ENCODE data around the gene IPPK.

IPPK gene

GRCh38 chr9:92608909-92609445 is 61.0 kb downstream of the IPPK start:
- no peak overlapping the region for H3K4me3 ChIP-seq (ENCODE audit: low read depth, low read length)
- TF ChIP-seq CTCF (IDR thresholded peaks at IDR 0.05; ENCODE audit: low read depth, low read length, missing control alignments) = no peak
- DNase-seq (ENCODE audit: low read depth) = no peak

GRCh38 chr9:92608241-92608908 is 61.6 kb downstream of the IPPK start:
- H3K4me3 ChIP-seq (ENCODE audit: low read depth, low read length) = no peak overlapping the region
- TF ChIP-seq CTCF (IDR thresholded peaks at IDR 0.05; ENCODE audit: low read depth, low read length, missing control alignments) = no peak
- no peak for DNase-seq (ENCODE audit: low read depth)

GRCh38 chr9:92607773-92608172 is 62.2 kb downstream of the IPPK start:
- no peak for TF ChIP-seq CTCF (IDR thresholded peaks at IDR 0.05; ENCODE audit: low read depth, low read length, missing control alignments)
- no peak for DNase-seq (ENCODE audit: low read depth)
- H3K4me3 ChIP-seq (ENCODE audit: low read depth, low read length) = no peak overlapping the region

GRCh38 chr9:92607088-92607487 is 62.8 kb downstream of the IPPK start:
- no peak for DNase-seq (ENCODE audit: low read depth)
- H3K4me3 ChIP-seq (ENCODE audit: low read depth, low read length) = no peak overlapping the region
- TF ChIP-seq CTCF (IDR thresholded peaks at IDR 0.05; ENCODE audit: low read depth, low read length, missing control alignments) = no peak

- no peak for DNase-seq (ENCODE audit: low read depth)
- no peak for TF ChIP-seq CTCF (IDR thresholded peaks at IDR 0.05; ENCODE audit: low read depth, low read length, missing control alignments)
- no peak overlapping the region for H3K4me3 ChIP-seq (ENCODE audit: low read depth, low read length)
Measured at GRCh38 chr9:92605224-92605623, 64.7 kb downstream of the IPPK start.

- no peak overlapping the region for H3K4me3 ChIP-seq (ENCODE audit: low read depth, low read length)
- TF ChIP-seq CTCF (IDR thresholded peaks at IDR 0.05; ENCODE audit: low read depth, low read length, missing control alignments) = no peak
- DNase-seq (ENCODE audit: low read depth) = no peak
Measured at GRCh38 chr9:92603990-92604389, 65.9 kb downstream of the IPPK start.

- no peak for TF ChIP-seq CTCF (IDR thresholded peaks at IDR 0.05; ENCODE audit: low read depth, low read length, missing control alignments)
- no peak for DNase-seq (ENCODE audit: low read depth)
- no peak overlapping the region for H3K4me3 ChIP-seq (ENCODE audit: low read depth, low read length)
Measured at GRCh38 chr9:92603100-92603499, 66.8 kb downstream of the IPPK start.
